T-helper 1 cell treated with Interleukin-12 subunit alpha and Interleukin-12 subunit beta and Interleukin-4 antibody, amounts not matched to agents 30 μg/mL and 1 μg/mL, for 36 hours (primary cell): ENCODE results near the gene ZNF275.
"Not testable (repeated sequence)": the region's sequence is repeated elsewhere in the genome, so short reads cannot be mapped to it uniquely, and the experiment has no call there.

ENCODE experiments used
- H3K27ac Mint-ChIP-seq: one replicate; pipeline ENCODE4 v1.8.0; 2021; ENCODE audit warnings: mild to moderate bottlenecking, mixed read lengths
- H3K27me3 Mint-ChIP-seq: one replicate; pipeline ENCODE4 v1.8.0; 2021; ENCODE audit warnings: low read depth, mixed read lengths
- H3K36me3 Mint-ChIP-seq: one replicate; pipeline ENCODE4 v1.8.0; 2021; ENCODE audit warnings: low read depth, mixed read lengths
- H3K4me1 Mint-ChIP-seq: one replicate; pipeline ENCODE4 v1.8.0; 2021; ENCODE audit warnings: low read depth, mixed read lengths
- H3K4me3 Mint-ChIP-seq: one replicate; pipeline ENCODE4 v1.8.0; 2021; ENCODE audit warnings: mild to moderate bottlenecking, moderate library complexity, mixed read lengths
- H3K9me3 Mint-ChIP-seq: one replicate; pipeline ENCODE4 v1.8.0; 2021; ENCODE audit warnings: mixed read lengths

Gene ZNF275

DNA sequence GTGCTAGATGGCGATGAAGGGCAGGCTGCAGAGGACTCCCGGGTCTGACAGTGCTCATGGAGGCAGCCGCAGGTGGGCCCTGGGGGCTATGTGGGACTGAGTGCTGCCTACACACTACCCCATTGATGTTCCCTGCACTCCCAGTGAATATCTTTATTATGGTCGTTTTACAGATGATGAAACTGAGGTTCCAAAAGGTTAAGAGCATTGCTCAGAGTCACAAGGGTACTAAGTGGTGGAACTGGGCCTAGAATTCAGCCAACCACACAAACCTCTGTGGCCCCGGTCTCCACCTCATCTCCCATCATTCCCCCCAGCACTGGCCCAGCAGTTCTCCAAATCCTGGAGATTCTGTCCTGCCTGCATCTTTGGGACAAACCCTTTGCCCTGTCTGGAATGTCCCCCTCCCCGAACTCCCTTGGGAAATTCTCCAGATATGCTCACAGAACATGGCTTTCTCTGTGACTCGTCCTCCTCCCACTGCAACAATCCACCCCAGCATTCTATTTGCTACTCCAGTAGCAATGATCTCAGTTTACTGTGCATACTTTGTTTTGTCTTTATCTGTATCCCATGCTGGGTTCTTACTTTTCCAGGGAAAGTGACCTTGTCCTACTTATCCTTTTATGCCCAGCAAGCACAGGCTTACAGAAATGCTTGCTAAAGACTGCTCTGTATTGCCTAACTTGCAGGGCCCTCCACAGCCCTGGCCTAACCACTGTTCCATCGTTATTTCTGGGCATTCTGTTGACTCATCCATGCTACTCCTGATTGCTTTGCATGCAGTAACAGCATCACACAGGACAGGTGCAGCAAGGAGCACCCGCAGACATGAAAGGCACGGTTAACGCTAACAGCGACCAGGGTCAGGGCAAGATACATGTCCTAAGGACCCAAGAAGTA, 26.4 kb upstream of the ZNF275 start:
- H3K27ac Mint-ChIP-seq, result no peak overlapping the region
- H3K4me3 Mint-ChIP-seq, result no peak overlapping the region
- H3K27me3 Mint-ChIP-seq, result peaks cover 32% of the 10 kb centered on the region
- peaks cover 5% of the 10 kb centered on the region for H3K4me1 Mint-ChIP-seq
- no peaks in the 10 kb centered on the region for H3K9me3 Mint-ChIP-seq
- no peaks in the 10 kb centered on the region for H3K36me3 Mint-ChIP-seq

DNA sequence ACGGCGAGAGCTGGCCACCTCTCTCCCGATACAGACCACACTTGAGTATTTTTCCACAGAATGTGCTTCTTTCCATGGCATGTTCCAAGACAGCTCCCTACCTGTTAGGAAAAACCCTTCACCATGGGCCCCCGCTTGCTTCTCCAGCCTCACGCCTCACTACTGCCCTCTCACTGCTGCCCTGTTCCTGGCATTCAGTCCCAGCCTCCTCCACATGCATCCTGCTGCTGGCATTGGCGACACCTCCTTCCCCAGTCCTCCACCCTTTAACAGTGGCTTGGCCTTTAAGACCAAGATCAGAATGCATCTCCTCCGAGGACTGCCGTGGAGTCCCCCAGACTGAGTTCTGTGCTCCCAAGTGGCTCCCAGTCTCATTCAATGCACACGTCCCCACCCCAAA, 23.1 kb upstream of the ZNF275 start:
- H3K36me3 Mint-ChIP-seq, result no peaks in the 10 kb centered on the region
- no peak overlapping the region for H3K27ac Mint-ChIP-seq
- H3K4me3 Mint-ChIP-seq, result no peak overlapping the region
- no peaks in the 10 kb centered on the region for H3K9me3 Mint-ChIP-seq
- H3K27me3 Mint-ChIP-seq, result peaks cover 7% of the 10 kb centered on the region
- H3K4me1 Mint-ChIP-seq, result no peaks in the 10 kb centered on the region

DNA sequence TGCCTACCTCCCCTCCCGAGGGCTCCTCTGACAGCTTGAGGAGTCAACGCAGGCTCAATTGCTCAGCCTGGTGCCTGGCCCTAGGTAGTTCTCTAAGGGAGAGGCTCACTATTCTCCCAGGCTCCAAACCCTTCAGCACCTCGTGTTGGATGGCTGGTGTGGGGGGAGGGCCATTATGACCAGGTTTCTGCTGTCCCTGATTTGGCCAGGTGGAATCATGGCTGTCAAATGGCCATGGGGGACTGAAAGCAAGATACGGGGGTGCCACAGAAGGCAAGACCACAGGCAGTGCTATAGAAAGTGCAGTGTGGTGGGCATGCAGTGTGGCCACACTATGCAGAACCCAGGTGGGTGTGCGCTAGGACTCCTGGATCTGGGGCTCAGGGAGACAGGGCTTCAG, 21.9 kb upstream of the ZNF275 start:
- Mint-ChIP-seq H3K36me3 (no peaks in the 10 kb centered on the region), H3K27me3 (peaks cover 4% of the 10 kb centered on the region), H3K27ac (no peak overlapping the region), H3K4me1 (no peaks in the 10 kb centered on the region), H3K9me3 (no peaks in the 10 kb centered on the region), H3K4me3 (no peak overlapping the region)

DNA sequence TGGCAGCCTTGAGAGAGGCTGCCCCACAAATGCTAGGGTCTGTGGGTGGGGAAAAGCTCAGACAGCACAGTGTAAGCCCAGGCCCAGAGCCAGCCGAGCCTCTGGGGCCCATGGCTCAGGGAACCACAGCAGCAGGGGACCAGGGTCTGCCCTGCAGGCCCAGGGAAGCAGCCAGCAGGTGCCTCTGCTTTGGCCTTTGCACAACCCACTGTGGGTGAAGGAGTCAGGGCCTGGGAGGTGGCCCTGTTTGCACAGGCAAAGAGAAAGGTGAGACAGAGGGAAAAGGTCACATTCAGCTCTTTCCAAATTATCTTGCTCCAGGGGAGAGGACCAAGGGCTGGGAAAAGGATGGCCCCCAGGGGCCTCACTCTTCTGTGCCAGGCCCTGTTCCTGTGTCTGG, 21.1 kb upstream of the ZNF275 start:
- no peaks in the 10 kb centered on the region for H3K36me3 Mint-ChIP-seq
- H3K4me3 Mint-ChIP-seq, result no peak overlapping the region
- H3K27me3 Mint-ChIP-seq, result peaks cover 4% of the 10 kb centered on the region
- no peak overlapping the region for H3K27ac Mint-ChIP-seq
- H3K4me1 Mint-ChIP-seq, result no peaks in the 10 kb centered on the region
- H3K9me3 Mint-ChIP-seq, result no peaks in the 10 kb centered on the region

DNA sequence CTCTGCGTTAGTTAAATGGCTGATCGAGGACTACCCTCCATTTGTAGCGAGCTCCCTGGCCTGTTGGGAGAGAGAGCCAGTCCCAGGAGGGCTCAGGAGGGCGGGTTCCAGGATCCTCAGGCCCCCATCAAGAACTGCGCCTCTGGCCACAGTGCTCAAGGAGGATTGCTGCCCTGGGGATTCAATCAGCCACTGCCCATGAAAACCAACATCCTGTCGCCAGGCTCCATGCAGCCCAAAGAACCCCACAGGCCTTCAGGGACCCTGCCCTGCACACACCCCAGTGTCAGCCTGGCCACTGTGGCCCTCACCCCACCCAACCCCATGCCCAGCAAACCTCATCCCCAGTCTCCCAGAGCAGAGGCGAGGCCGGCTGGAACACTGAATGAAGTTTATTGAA, 16.6 kb upstream of the ZNF275 start:
- Mint-ChIP-seq H3K27ac (no peak overlapping the region), H3K9me3 (no peaks in the 10 kb centered on the region), H3K4me1 (no peaks in the 10 kb centered on the region), H3K27me3 (peaks cover 13% of the 10 kb centered on the region), H3K36me3 (no peaks in the 10 kb centered on the region), H3K4me3 (no peak overlapping the region)

DNA sequence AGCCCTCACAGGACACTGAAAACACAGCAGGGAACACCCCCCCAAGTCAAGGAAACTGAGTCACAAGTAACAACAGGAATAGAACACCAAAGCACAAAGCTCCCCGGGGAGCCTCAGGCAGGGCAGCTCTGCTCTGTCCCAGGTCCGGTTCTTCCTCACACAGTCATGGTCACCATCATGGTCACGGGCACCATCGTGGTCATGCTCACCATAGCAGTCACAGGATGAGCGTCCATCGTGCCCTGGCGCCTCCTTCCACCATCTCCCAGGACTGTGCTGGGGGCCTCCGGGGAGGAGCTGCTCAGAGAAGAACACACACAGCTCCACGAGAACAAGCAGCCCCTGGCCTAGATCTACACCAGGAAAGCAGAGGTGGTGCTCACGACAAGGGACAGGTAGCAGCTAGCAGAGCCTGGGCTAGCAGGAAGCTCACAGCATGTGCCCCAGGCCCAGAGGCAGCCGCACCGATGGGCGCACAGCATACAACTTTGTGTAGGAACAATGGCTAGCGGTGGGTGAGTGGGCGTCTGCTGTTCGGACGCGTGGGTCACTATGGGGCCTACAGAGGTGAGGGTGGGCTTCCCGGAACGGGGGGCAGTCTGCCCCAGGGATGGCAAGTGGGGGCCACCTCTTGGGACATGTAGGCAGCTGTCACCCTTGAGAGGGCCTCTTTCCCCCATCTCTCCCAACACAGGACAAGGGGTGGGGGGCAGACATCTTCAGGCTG, 15.8 kb upstream of the ZNF275 start:
- Mint-ChIP-seq H3K4me3 (no peak overlapping the region), H3K36me3 (no peaks in the 10 kb centered on the region), H3K4me1 (no peaks in the 10 kb centered on the region), H3K27me3 (peaks cover 17% of the 10 kb centered on the region), H3K27ac (no peak overlapping the region), H3K9me3 (no peaks in the 10 kb centered on the region)

DNA sequence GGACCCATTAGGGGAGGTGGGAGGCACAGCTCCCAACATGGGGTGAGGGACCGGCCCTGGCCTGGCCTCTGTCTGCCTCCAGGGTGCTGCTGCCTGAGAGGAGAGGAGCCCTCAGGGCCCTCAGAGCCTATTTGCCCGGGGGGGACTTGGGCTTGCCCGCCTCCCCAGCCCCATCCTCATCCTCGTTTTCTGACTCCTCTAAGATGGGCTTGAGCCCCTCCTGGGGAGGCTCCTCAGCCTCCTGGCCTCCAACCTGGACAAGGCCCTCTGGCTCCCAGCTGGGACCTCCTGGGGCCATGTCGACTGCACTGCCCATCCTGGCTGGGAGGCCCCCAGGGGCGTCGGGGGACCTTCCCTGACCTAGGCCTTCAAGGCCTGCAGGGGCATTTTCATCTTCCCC, 15.1 kb upstream of the ZNF275 start:
- Mint-ChIP-seq H3K9me3 (no peaks in the 10 kb centered on the region), H3K27ac (no peak overlapping the region), H3K27me3 (peaks cover 19% of the 10 kb centered on the region), H3K4me1 (no peaks in the 10 kb centered on the region), H3K4me3 (no peak overlapping the region), H3K36me3 (no peaks in the 10 kb centered on the region)

DNA sequence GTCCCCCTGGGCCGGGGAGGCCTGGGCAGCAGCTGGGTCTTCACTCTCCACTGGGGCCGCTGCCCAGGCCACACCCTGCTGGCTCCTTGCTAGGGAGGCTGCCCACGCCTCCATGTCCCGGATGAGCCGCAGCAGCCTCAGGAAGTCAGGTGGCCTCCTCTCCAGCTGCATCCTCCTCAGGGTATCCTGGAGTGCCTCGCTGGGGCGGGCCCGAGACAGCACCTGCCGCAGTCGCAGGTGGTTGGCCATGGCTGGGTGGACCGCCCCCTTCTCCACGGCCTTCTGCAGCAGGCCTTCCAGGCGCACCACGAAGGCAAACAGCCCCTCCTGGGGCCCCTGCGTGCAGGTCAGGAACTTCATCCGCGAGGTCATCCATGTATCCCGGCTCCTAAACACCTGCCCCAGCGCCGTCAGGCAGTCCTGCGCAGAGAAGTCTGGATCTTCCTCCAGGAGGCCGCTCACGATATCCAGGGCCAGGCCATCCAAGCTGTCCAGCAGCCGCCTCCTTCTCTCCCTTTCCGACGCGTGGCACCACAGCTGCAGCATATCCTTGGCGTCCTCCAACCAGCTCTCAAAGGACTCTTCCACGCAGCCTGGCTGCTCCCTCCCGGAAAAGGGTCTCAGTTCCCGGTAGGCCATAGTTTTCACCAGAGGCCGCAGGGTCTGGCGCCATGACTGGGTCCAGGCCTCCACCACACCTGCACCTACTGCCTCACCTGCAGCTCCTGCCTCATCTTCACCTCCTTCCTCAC, 14.5 kb upstream of the ZNF275 start:
- Mint-ChIP-seq H3K9me3 (no peaks in the 10 kb centered on the region), H3K36me3 (no peaks in the 10 kb centered on the region), H3K4me1 (no peaks in the 10 kb centered on the region), H3K27me3 (peaks cover 25% of the 10 kb centered on the region), H3K27ac (no peak overlapping the region), H3K4me3 (no peak overlapping the region)

DNA sequence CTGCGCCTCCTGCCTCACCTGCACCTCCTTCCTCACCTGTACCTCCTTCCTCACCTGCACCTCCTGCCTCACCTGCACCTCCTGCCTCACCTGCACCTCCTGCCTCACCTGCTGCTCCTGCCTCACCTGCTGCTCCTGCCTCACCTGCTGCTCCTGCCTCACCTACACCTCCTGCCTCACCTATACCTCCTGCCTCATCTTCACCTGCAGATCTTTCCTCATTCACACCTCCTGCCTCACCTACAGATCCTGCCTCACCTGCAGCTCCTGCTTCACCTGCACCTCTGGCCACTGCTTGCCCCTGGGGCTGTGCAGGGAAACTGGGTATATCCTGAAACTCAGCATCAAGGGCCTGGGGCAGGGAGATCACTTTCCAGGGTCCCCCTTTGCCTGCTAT, 13.9 kb upstream of the ZNF275 start:
- H3K36me3 Mint-ChIP-seq, H3K4me1 Mint-ChIP-seq, H3K4me3 Mint-ChIP-seq, H3K27ac Mint-ChIP-seq, H3K9me3 Mint-ChIP-seq: not testable (repeated sequence)
- H3K27me3 Mint-ChIP-seq, result peaks cover 29% of the 10 kb centered on the region

DNA sequence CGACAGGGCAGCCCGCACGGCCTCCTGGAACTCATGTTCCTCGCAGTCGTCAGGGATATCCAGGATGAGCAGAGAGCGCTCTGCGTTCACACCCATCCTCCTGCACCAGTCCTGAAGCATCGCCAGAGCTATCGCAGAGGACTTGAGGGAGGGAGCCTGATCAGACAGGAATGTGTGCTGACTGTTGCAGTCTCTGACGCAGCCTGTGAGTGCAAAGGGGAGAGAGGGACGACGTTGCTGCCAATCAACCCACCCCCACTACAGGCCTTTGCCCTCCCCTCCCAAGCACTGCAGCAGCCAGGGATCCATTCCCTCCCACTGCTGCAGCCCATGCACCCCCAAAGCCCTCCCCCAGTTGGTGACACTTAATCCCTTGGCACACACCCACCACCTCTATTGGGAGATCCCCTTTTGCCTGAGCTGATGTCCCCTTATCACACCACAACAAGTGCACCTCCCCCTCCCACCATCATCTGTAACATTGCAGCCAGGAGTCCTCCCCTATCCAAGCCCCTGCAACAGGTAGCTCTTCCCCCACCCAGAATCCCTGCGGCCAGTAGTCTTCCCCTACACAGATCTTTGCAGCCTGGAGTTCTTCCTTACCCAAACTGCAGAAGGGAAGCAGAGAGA, 13.3 kb upstream of the ZNF275 start:
- Mint-ChIP-seq H3K9me3 (no peaks in the 10 kb centered on the region), H3K4me1 (no peaks in the 10 kb centered on the region), H3K36me3 (no peaks in the 10 kb centered on the region), H3K27ac (no peak overlapping the region), H3K27me3 (peaks cover 34% of the 10 kb centered on the region), H3K4me3 (no peak overlapping the region)

DNA sequence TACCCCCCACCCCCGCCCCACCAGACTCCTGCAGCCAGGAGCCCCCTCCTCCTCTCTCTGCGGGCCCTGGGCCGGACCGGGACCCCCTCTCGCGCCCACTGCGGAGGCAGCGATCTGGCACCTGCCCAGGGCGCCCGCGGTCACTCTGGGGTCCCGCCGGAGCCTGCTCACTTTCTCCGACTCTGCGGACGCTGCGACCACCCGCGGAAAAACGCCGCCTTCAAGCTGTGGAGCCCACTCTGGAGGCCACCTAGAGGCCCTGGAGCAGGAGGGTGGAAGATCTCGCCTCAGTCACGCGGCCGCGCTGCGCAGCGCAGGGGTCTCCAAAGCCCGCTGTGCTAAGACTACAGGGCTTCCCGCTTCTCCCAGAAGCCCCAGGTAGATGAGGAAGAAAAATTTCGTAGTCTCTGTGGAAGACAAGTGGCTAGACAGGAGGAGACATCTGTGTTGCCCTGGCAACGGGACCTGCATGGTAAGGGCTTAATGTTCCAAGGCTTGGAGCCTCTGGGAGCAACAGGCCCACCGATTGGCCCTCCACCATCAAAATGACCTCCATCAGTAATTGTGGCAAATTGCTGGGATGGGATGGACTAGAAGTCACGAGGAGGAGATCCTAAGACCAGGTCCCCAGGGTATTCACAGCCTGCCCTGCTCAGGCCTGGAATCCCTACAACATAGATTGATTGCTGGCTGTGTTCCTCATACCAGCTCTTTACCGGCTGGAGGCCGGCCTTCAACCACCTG, 12.4 kb upstream of the ZNF275 start, which contains the start of gene PNMA6F:
Gene PNMA6F (minus strand): TSS at position 387 of the 744 bp plus-strand sequence. CDS start 1,093 bp downstream, outside the sequence.
- Mint-ChIP-seq H3K36me3 (no peaks in the 10 kb centered on the region), H3K4me3 (no peak within 1 kb of the TSS), H3K27ac (no peak within 1 kb of the TSS), H3K9me3 (no peaks in the 10 kb centered on the region), H3K4me1 (no peaks in the 10 kb centered on the region), H3K27me3 (peaks cover 43% of the 10 kb centered on the region)

DNA sequence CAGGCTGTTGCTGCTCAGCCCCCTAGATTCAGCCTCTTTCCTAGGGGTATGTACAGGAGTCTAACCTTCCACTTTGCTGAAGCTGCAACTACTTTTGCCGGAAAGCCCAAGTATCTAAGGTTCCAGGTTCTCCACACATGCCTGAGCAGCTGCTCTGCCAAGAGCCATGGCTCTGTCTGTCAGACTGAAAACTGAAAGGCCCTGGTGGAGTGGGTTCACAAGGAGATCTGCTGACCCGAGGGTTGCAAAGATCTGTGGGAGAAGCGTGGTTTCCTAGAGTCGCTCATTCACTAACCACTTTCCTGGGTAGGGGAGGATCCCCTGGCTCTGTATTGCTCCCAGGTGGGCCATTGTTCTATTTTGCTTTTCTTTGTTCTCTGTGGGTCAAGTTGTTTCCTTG, 6.4 kb upstream of the ZNF275 start:
- no peaks in the 10 kb centered on the region for H3K4me1 Mint-ChIP-seq
- H3K9me3 Mint-ChIP-seq, result no peaks in the 10 kb centered on the region
- no peak overlapping the region for H3K27ac Mint-ChIP-seq
- peaks cover 51% of the 10 kb centered on the region for H3K27me3 Mint-ChIP-seq
- H3K4me3 Mint-ChIP-seq, result no peak overlapping the region
- H3K36me3 Mint-ChIP-seq, result no peaks in the 10 kb centered on the region

DNA sequence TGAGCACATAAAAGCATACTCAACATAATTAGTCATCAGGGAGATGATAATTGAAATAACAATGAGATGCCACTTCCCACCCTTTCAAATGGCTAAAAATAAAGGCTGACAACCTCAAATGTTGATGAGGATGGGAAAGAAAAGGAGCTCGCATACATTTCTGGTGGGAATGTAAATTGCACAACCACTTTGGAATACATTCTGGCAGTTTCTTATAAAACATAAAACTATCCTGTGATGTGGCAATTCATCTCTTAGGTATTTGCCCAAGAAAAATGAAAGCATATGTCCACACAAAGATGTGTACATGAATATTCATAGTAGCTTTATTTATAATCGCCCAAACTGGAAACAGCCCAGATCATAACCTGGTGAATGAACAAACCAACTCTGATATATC, 687 bp upstream of the ZNF275 start:
- H3K4me1 Mint-ChIP-seq, result peaks cover 30% of the 10 kb centered on the region
- peak overlapping the region; percentile 93 for H3K4me3 Mint-ChIP-seq
- H3K27ac Mint-ChIP-seq, result no peak overlapping the region
- peaks cover 14% of the 10 kb centered on the region for H3K27me3 Mint-ChIP-seq
- H3K9me3 Mint-ChIP-seq, result no peaks in the 10 kb centered on the region
- peaks cover 16% of the 10 kb centered on the region for H3K36me3 Mint-ChIP-seq
